Testis (tissue), 3 donors: Measurements from ENCODE around the gene MACROD2. TPM values are rescaled to one million over a fixed set of nuclear protein-coding genes. Genes with fewer than 3 reads are reported as not detected.

ENCODE experiments used
- DNase-seq: peaks from one replicate; pipeline ENCODE4 v3.0.0-alpha.2; 2019
- H3K27ac ChIP-seq, 2 donors: fragments of 200-600 bp; sonication (generic); one replicate each; pipeline ENCODE4 v1.5.1; 2019
- H3K27me3 ChIP-seq: fragments of 200-600 bp; sonication (generic); one replicate; pipeline ENCODE4 v1.5.1; 2019
- H3K36me3 ChIP-seq: fragments of 200-600 bp; sonication (generic); one replicate; pipeline ENCODE4 v1.5.1; 2017; ENCODE audit warnings: low read depth; ENCODE audit errors: missing control alignments
- H3K4me1 ChIP-seq: fragments of 200-600 bp; sonication (generic); one replicate; pipeline ENCODE4 v1.5.1; 2019
- H3K4me3 ChIP-seq, 2 donors: fragments of 200-600 bp; sonication (generic); one replicate each; pipeline ENCODE4 v1.5.1; 2017 to 2019
- H3K9me3 ChIP-seq: fragments of 200-600 bp; sonication (generic); one replicate; pipeline ENCODE4 v1.5.1; 2017
- POLR2A ChIP-seq: fragments of 450-650 bp; IDR thresholded peaks from one replicate; pipeline ENCODE4 v1.6.1; 2017; ENCODE audit warnings: antibody characterized with exemption, mild to moderate bottlenecking, moderate library complexity
- WGBS, 2 donors: methylation state at CpG; one replicate each; pipeline ENCODE4 v1.1.5; 2018; 5-methylcytosine and 5-hydroxymethylcytosine counted together
- intact Hi-C: fragments of 100-400 bp; cut with DNase I; formaldehyde crosslinking; loops from one replicate; pipeline ENCODE4 v1.15.1; 2023; ENCODE audit warnings: low total_unique reads
- polyA plus RNA-seq: library from polyadenylated mRNA; stranded (reverse); fragments of 350-450 nt; fragmentation: Illumina TruSeq; extraction: RNeasy Lipid Tissue Mini Kit (QIAGEN cat#74804); gene quantifications from one replicate; pipeline ENCODE4 v1.2.3, GENCODE V29; 2014; ENCODE audit warnings: low read depth, low replicate concordance; ENCODE audit not compliant: insufficient read depth
- total RNA-seq, 2 donors: library from RNA; depleted of rRNA; stranded (reverse); fragments of >200 nt; gene quantifications; one replicate each; pipeline ENCODE4 v1.2.3, GENCODE V29; 2016
- TF ChIP-seq, protein P1 (sequence below), 3 experiments: fragments of 450-650 bp in 2 of 3; fragments of 200-600 bp in 1 of 3; sonication (generic) in 1 of 3; IDR thresholded peaks; one replicate each; pipeline ENCODE4 v1.5.1; 2016 to 2019; ENCODE audit warnings: antibody characterized with exemption in 3 of 3, mild to moderate bottlenecking in 2 of 3, moderate library complexity in 1 of 3

Gene MACROD2
- total and polyA plus RNA-seq, 3 donors from 2014 or later: 12.6 to 20.6 (median 16.8) TPM

- Histone ChIP-seq H3K4me3 (no peak overlapping the region), H3K27ac (no peak overlapping the region), H3K27me3 (no peaks in the 10 kb centered on the region), H3K4me1 (no peaks in the 10 kb centered on the region), H3K36me3 (no peaks in the 10 kb centered on the region), H3K9me3 (no peaks in the 10 kb centered on the region)
- no peak for DNase-seq
- intact Hi-C loops: no loop called here
- TF ChIP-seq, protein P1, sequence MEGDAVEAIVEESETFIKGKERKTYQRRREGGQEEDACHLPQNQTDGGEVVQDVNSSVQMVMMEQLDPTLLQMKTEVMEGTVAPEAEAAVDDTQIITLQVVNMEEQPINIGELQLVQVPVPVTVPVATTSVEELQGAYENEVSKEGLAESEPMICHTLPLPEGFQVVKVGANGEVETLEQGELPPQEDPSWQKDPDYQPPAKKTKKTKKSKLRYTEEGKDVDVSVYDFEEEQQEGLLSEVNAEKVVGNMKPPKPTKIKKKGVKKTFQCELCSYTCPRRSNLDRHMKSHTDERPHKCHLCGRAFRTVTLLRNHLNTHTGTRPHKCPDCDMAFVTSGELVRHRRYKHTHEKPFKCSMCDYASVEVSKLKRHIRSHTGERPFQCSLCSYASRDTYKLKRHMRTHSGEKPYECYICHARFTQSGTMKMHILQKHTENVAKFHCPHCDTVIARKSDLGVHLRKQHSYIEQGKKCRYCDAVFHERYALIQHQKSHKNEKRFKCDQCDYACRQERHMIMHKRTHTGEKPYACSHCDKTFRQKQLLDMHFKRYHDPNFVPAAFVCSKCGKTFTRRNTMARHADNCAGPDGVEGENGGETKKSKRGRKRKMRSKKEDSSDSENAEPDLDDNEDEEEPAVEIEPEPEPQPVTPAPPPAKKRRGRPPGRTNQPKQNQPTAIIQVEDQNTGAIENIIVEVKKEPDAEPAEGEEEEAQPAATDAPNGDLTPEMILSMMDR (IDR thresholded peaks at IDR 0.05): no peak
- TF ChIP-seq POLR2A: no peak
- 90 to 96% methylated on average over 5 of the region's 5 CpGs for WGBS, 2 donors
These were observed 1679.1 kb downstream of the MACROD2 start for GRCh38 chr20:15674253-15675060.

GRCh38 chr20:15675061-15675514, 1679.8 kb downstream of the MACROD2 start:
- Histone ChIP-seq H3K4me1 (no peaks in the 10 kb centered on the region), H3K27me3 (no peaks in the 10 kb centered on the region), H3K9me3 (no peaks in the 10 kb centered on the region), H3K36me3 (no peaks in the 10 kb centered on the region), H3K27ac (no peak overlapping the region), H3K4me3 (no peak overlapping the region)
- no peak for DNase-seq
- TF ChIP-seq, protein P1 (IDR thresholded peaks at IDR 0.05): no peak
- TF ChIP-seq POLR2A: no peak
- 88 to 91% methylated on average over 2 of the region's 2 CpGs for WGBS, 2 donors
- intact Hi-C loops: no loop called here

DNA sequence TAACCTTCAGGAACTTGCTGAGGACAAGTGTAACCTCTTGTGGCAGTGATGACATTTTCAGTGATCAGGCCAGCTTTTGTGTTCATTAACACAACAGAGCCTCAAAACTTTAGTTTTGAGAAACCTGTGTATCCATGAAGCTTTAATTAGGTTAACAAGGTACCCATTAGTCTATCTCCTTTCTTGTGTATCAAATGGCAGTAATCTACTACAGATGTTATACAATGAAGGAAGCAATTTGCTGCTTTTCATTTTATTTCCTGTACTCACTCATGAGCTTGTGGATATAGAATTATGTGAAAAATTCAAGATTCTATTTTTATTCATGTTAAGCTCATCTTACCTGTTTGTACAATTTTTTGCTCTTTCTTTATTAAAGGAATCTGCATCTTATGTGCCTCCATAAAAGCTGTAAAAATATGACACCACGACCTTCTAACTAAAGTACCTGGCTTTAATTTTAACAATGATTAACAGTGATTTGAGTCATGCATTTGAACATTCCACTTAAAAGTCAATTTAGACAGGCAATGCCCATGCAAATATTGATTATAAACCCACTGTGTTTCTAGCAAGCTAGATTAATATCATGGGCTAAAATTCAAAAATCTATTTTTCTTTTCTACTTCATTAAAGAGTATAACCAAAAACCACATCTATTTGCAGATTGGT, 1680.6 kb downstream of the MACROD2 start:
- H3K36me3 ChIP-seq: no peaks in the 10 kb centered on the region
- intact Hi-C loops: no loop called here
- no peak overlapping the region for H3K4me3 ChIP-seq
- no peak for TF ChIP-seq POLR2A
- TF ChIP-seq, protein P1 (IDR thresholded peaks at IDR 0.05): no peak
- no peaks in the 10 kb centered on the region for H3K4me1 ChIP-seq
- WGBS, 2 donors: 71 to 80% methylated on average over 1 of the region's 1 CpG
- no peaks in the 10 kb centered on the region for H3K9me3 ChIP-seq
- DNase-seq: no peak
- no peaks in the 10 kb centered on the region for H3K27me3 ChIP-seq
- H3K27ac ChIP-seq: no peak overlapping the region

- Histone ChIP-seq H3K27ac (no peak overlapping the region), H3K36me3 (no peaks in the 10 kb centered on the region), H3K4me1 (no peaks in the 10 kb centered on the region), H3K27me3 (no peaks in the 10 kb centered on the region), H3K9me3 (no peaks in the 10 kb centered on the region), H3K4me3 (no peak overlapping the region)
- TF ChIP-seq POLR2A: no peak
- TF ChIP-seq, protein P1 (IDR thresholded peaks at IDR 0.05): no peak
- intact Hi-C loops: no loop called here
- WGBS, 2 donors: 89 to 94% methylated on average over 2 of the region's 2 CpGs
- no peak for DNase-seq
These were observed 1681.5 kb downstream of the MACROD2 start for GRCh38 chr20:15676815-15677214.
